HUES64 (cell line): ENCODE measurements around the gene SMARCD3.

ENCODE experiments used
- H3K27ac ChIP-seq: 2 replicates; pipeline ENCODE4 v1.7.0; 2013; ENCODE audit warnings: low read depth, low read length, inconsistent platforms
- H3K27me3 ChIP-seq: 2 replicates; pipeline ENCODE4 v1.6.1; 2013; ENCODE audit warnings: mild to moderate bottlenecking, low read length; ENCODE audit not compliant: insufficient read depth
- H3K36me3 ChIP-seq: 2 replicates; pipeline ENCODE4 v1.6.1; 2013; ENCODE audit warnings: mild to moderate bottlenecking, low read length; ENCODE audit not compliant: insufficient read depth
- H3K4me1 ChIP-seq: 2 replicates; pipeline ENCODE4 v1.6.1; 2013; ENCODE audit warnings: mild to moderate bottlenecking, low read length, moderate library complexity; ENCODE audit not compliant: insufficient read depth
- H3K4me3 ChIP-seq: 2 replicates; pipeline ENCODE4 v1.5.1; 2013; ENCODE audit warnings: mild to moderate bottlenecking, low read length, moderate library complexity
- H3K9ac ChIP-seq: 2 replicates; pipeline ENCODE4 v1.6.1; 2013; ENCODE audit warnings: mild to moderate bottlenecking, low read depth, low read length
- H3K9me3 ChIP-seq: 2 replicates; pipeline ENCODE4 v1.6.1; 2013; ENCODE audit warnings: low read depth, low read length; ENCODE audit not compliant: insufficient read depth
- WGBS: fragments of 150-250, 120-280 bp; methylation state at CpG from one replicate; pipeline ENCODE4 v1.1.7; 2013; ENCODE audit warnings: missing lambda C conversion rate; 5-methylcytosine and 5-hydroxymethylcytosine counted together

Gene SMARCD3

GRCh38 chr7:151191544-151191943 lies 57.0 kb downstream of the SMARCD3 start:
- H3K27me3 ChIP-seq, result 0 out of 2 replicates have a peak, but pooled peaks cover 3% of the 10 kb centered on the region
- H3K4me1 ChIP-seq, result no peaks in the 10 kb centered on the region
- WGBS, result 90% methylated on average over 12 of the region's 12 CpGs
- H3K4me3 ChIP-seq, result no peak overlapping the region
- H3K9me3 ChIP-seq, result no peaks in the 10 kb centered on the region
- no peak overlapping the region for H3K27ac ChIP-seq
- no peak overlapping the region for H3K9ac ChIP-seq
- no peaks in the 10 kb centered on the region for H3K36me3 ChIP-seq

GRCh38 chr7:151189038-151189437 lies 59.5 kb downstream of the SMARCD3 start:
- H3K27me3 ChIP-seq, result no peaks in the 10 kb centered on the region; the same call in 1 of the 2 replicates
- H3K9ac ChIP-seq, result no peak overlapping the region
- no peak overlapping the region for H3K27ac ChIP-seq
- H3K4me3 ChIP-seq, result no peak overlapping the region
- WGBS, result 96% methylated on average over 4 of the region's 4 CpGs
- H3K9me3 ChIP-seq, result no peaks in the 10 kb centered on the region
- no peaks in the 10 kb centered on the region for H3K4me1 ChIP-seq
- H3K36me3 ChIP-seq, result no peaks in the 10 kb centered on the region
